Activated T-cell treated with anti-CD3 and anti-CD28 coated beads for 24 hours (primary cell): ENCODE data around the gene RASL10A.

Experiments
- DNase-seq: peaks from one replicate; pipeline ENCODE4 v3.0.0-alpha.2; 2020; ENCODE audit warnings: low read depth

Gene RASL10A

GRCh38 chr22:29317827-29318454, 2.4 kb upstream of the RASL10A start:
- no peak for DNase-seq

GRCh38 chr22:29316141-29316828, 788 bp upstream of the RASL10A start:
- no peak for DNase-seq

- DNase-seq = no peak
These were observed 786 bp downstream of the RASL10A start for GRCh38 chr22:29314537-29315285.

GRCh38 chr22:29313576-29314466, 1.7 kb downstream of the RASL10A start:
- no peak for DNase-seq

- no peak for DNase-seq
These were observed 2.3 kb downstream of the RASL10A start for GRCh38 chr22:29313126-29313575.

GRCh38 chr22:29312218-29313125, 3.0 kb downstream of the RASL10A start:
- no peak for DNase-seq

GRCh38 chr22:29311464-29312217, 3.9 kb downstream of the RASL10A start:
- DNase-seq = no peak

- DNase-seq = peak; percentile 62
These were observed 4.6 kb downstream of the RASL10A start for GRCh38 chr22:29310863-29311339.

- DNase-seq = no peak
These were observed 5.2 kb downstream of the RASL10A start for GRCh38 chr22:29310065-29310862.

- DNase-seq = no peak
These were observed 6.0 kb downstream of the RASL10A start for GRCh38 chr22:29309332-29310064.

- no peak for DNase-seq
These were observed 6.7 kb downstream of the RASL10A start for GRCh38 chr22:29308791-29309262.

GRCh38 chr22:29308148-29308790, 7.2 kb downstream of the RASL10A start:
- no peak for DNase-seq

GRCh38 chr22:29307596-29308147, 7.8 kb downstream of the RASL10A start:
- DNase-seq = no peak

- DNase-seq = no peak
These were observed 8.5 kb downstream of the RASL10A start for GRCh38 chr22:29306835-29307595.

- peak; percentile 31 for DNase-seq
These were observed 9.2 kb downstream of the RASL10A start, which contains the start of gene GAS2L1 for GRCh38 chr22:29306175-29306834. Gene GAS2L1, plus strand, starts transcription at chr22:29306650. Its CDS starts 1,456 bp downstream, at chr22:29308106.

GRCh38 chr22:29305836-29306174, 9.7 kb downstream of the RASL10A start:
- no peak for DNase-seq
